ENCODE data around the gene GAB2. TPM values are rescaled to one million over a fixed set of nuclear protein-coding genes. Genes with fewer than 3 reads are reported as not detected.

Gene GAB2
- total RNA-seq, 2 donors from 2014 or later = 2.8 to 5.0 TPM

- Mint-ChIP-seq H3K9me3 (peaks cover 0 to 4% of the 10 kb centered on the region in 2 donors), H3K27ac (no peak overlapping the region), H3K36me3 (no peaks in the 10 kb centered on the region)
- DNase-seq (ENCODE audit: low spot score in 2 of 2) = no peak
- no peak for ATAC-seq
Observed at GRCh38 chr11:78345450-78345849, 72.2 kb downstream of the GAB2 start.

- ATAC-seq = no peak
- Mint-ChIP-seq H3K9me3 (peaks cover 0 to 4% of the 10 kb centered on the region in 2 donors), H3K36me3 (no peaks in the 10 kb centered on the region), H3K27ac (no peak overlapping the region)
- no peak for DNase-seq (ENCODE audit: low spot score in 2 of 2)
Observed at GRCh38 chr11:78344676-78345075, 72.9 kb downstream of the GAB2 start.

- no peak overlapping the region for H3K27ac Mint-ChIP-seq
- H3K36me3 Mint-ChIP-seq = no peaks in the 10 kb centered on the region
- no peak for DNase-seq (ENCODE audit: low spot score in 2 of 2)
- peaks cover 0 to 4% of the 10 kb centered on the region in 2 donors for H3K9me3 Mint-ChIP-seq
- no peak for ATAC-seq
Observed at GRCh38 chr11:78344094-78344493, 73.5 kb downstream of the GAB2 start.

GRCh38 chr11:78343303-78343702 lies 74.3 kb downstream of the GAB2 start:
- Mint-ChIP-seq H3K36me3 (no peaks in the 10 kb centered on the region), H3K9me3 (no peaks in the 10 kb centered on the region), H3K27ac (no peak overlapping the region)
- no peak for ATAC-seq
- DNase-seq (ENCODE audit: low spot score in 2 of 2) = no peak

- H3K9me3 Mint-ChIP-seq = no peaks in the 10 kb centered on the region
- H3K27ac Mint-ChIP-seq = no peak overlapping the region
- H3K36me3 Mint-ChIP-seq = no peaks in the 10 kb centered on the region
- ATAC-seq = no peak
- no peak for DNase-seq (ENCODE audit: low spot score in 2 of 2)
Observed at GRCh38 chr11:78341841-78342240, 75.8 kb downstream of the GAB2 start.

GRCh38 chr11:78340530-78340929 lies 77.1 kb downstream of the GAB2 start:
- ATAC-seq (peak in 1 of 2 donors; percentile 16), DNase-seq (ENCODE audit: low spot score in 2 of 2) (no peak)
- H3K27ac Mint-ChIP-seq = peak overlapping the region in 1 of 2 donors; percentile 11
- peaks cover 0 to under 1% of the 10 kb centered on the region in 2 donors for H3K9me3 Mint-ChIP-seq
- H3K36me3 Mint-ChIP-seq = peaks cover 0 to 3% of the 10 kb centered on the region in 2 donors

- Mint-ChIP-seq H3K27ac (no peak overlapping the region), H3K9me3 (peaks cover 0 to 3% of the 10 kb centered on the region in 2 donors), H3K36me3 (peaks cover 0 to 6% of the 10 kb centered on the region in 2 donors)
- DNase-seq (ENCODE audit: low spot score in 2 of 2) (no peak), ATAC-seq (peak in 1 of 2 donors; percentile 13)
Observed at GRCh38 chr11:78339945-78340344, 77.7 kb downstream of the GAB2 start.

- no peak for DNase-seq (ENCODE audit: low spot score in 2 of 2)
- Mint-ChIP-seq H3K36me3 (peaks cover 0 to 6% of the 10 kb centered on the region in 2 donors), H3K27ac (peak overlapping the region in 1 of 2 donors; percentile 38), H3K9me3 (peaks cover 0 to 3% of the 10 kb centered on the region in 2 donors)
- ATAC-seq = peak; percentile 39 to 68
Observed at GRCh38 chr11:78339483-78339882, 78.1 kb downstream of the GAB2 start.

GRCh38 chr11:78338702-78339101 lies 78.9 kb downstream of the GAB2 start:
- H3K36me3 Mint-ChIP-seq = peaks cover 0 to 6% of the 10 kb centered on the region in 2 donors
- peaks cover 0 to 3% of the 10 kb centered on the region in 2 donors for H3K9me3 Mint-ChIP-seq
- H3K27ac Mint-ChIP-seq = no peak overlapping the region
- no peak for ATAC-seq
- DNase-seq (ENCODE audit: low spot score in 2 of 2) = no peak

- Mint-ChIP-seq H3K36me3 (peaks cover 0 to 6% of the 10 kb centered on the region in 2 donors), H3K27ac (no peak overlapping the region), H3K9me3 (peaks cover 0 to 3% of the 10 kb centered on the region in 2 donors)
- ATAC-seq = no peak
- no peak for DNase-seq (ENCODE audit: low spot score in 2 of 2)
Observed at GRCh38 chr11:78338138-78338537, 79.5 kb downstream of the GAB2 start.

- H3K27ac Mint-ChIP-seq = no peak overlapping the region
- H3K36me3 Mint-ChIP-seq = peaks cover 0 to 6% of the 10 kb centered on the region in 2 donors
- peaks cover 0 to 3% of the 10 kb centered on the region in 2 donors for H3K9me3 Mint-ChIP-seq
- DNase-seq (ENCODE audit: low spot score in 2 of 2) (no peak), ATAC-seq (no peak)
Observed at GRCh38 chr11:78337554-78337924, 80.1 kb downstream of the GAB2 start.

GRCh38 chr11:78336877-78337553 lies 80.6 kb downstream of the GAB2 start:
- no peak for ATAC-seq
- no peak overlapping the region for H3K27ac Mint-ChIP-seq
- DNase-seq (ENCODE audit: low spot score in 2 of 2) = no peak
- peaks cover 0 to 3% of the 10 kb centered on the region in 2 donors for H3K9me3 Mint-ChIP-seq
- H3K36me3 Mint-ChIP-seq = peaks cover 0 to 6% of the 10 kb centered on the region in 2 donors

- no peak for DNase-seq (ENCODE audit: low spot score in 2 of 2)
- no peak for ATAC-seq
- Mint-ChIP-seq H3K27ac (no peak overlapping the region), H3K9me3 (peaks cover 0 to 3% of the 10 kb centered on the region in 2 donors), H3K36me3 (peaks cover 0 to 6% of the 10 kb centered on the region in 2 donors)
Observed at GRCh38 chr11:78334109-78334508, 83.5 kb downstream of the GAB2 start.

GRCh38 chr11:78332872-78333271 lies 84.7 kb downstream of the GAB2 start:
- DNase-seq (ENCODE audit: low spot score in 2 of 2) (no peak), ATAC-seq (no peak)
- peaks cover 0 to 6% of the 10 kb centered on the region in 2 donors for H3K36me3 Mint-ChIP-seq
- peak overlapping the region in 1 of 2 donors; percentile 29 for H3K27ac Mint-ChIP-seq
- H3K9me3 Mint-ChIP-seq = peaks cover 0 to 3% of the 10 kb centered on the region in 2 donors

GRCh38 chr11:78332174-78332866 lies 85.3 kb downstream of the GAB2 start:
- ATAC-seq = peak; percentile 32 to 56
- Mint-ChIP-seq H3K27ac (peak overlapping the region in 1 of 2 donors; percentile 29), H3K9me3 (peaks cover 0 to 3% of the 10 kb centered on the region in 2 donors), H3K36me3 (peaks cover 0 to 6% of the 10 kb centered on the region in 2 donors)
- DNase-seq (ENCODE audit: low spot score in 2 of 2) = no peak

GRCh38 chr11:78331711-78332110 lies 85.9 kb downstream of the GAB2 start:
- peak overlapping the region in 1 of 2 donors; percentile 29 for H3K27ac Mint-ChIP-seq
- ATAC-seq = no peak
- H3K9me3 Mint-ChIP-seq = peaks cover 0 to 3% of the 10 kb centered on the region in 2 donors
- peaks cover 0 to 6% of the 10 kb centered on the region in 2 donors for H3K36me3 Mint-ChIP-seq
- no peak for DNase-seq (ENCODE audit: low spot score in 2 of 2)

GRCh38 chr11:78330361-78330760 lies 87.3 kb downstream of the GAB2 start:
- DNase-seq (ENCODE audit: low spot score in 2 of 2) = no peak
- no peak overlapping the region for H3K27ac Mint-ChIP-seq

More at GRCh38 chr11:78330361-78330760, 87.3 kb downstream of the GAB2 start:
- Mint-ChIP-seq H3K9me3 (peaks cover 0 to under 1% of the 10 kb centered on the region in 2 donors), H3K36me3 (peaks cover 0 to under 1% of the 10 kb centered on the region in 2 donors)
- ATAC-seq = no peak
